Measurements from ENCODE around the gene DVL2. TPM values are rescaled to one million over a fixed set of nuclear protein-coding genes. Genes with fewer than 3 reads are reported as not detected.

The DVL2 gene
- total RNA-seq (2014; rRNA removed; shearing (Covaris generic)): 24.6 and 25.0 TPM in 2 replicates

- peak; percentile 90 for DNase-seq (ENCODE audit: low read depth)
These were observed at the start of gene DVL2 for GRCh38 chr17:7234083-7234951. DVL2 (minus strand) TSS chr17:7234517; CDS start chr17:7234262, 255 bp downstream.

- DNase-seq (ENCODE audit: low read depth): no peak
These were observed 49.3 kb upstream of the DVL2 start for GRCh38 chr17:7283471-7284216.

- no peak for DNase-seq (ENCODE audit: low read depth)
These were observed 48.5 kb upstream of the DVL2 start for GRCh38 chr17:7282752-7283321.

- DNase-seq (ENCODE audit: low read depth): no peak
These were observed 47.8 kb upstream of the DVL2 start for GRCh38 chr17:7281953-7282751.

- peak; percentile 87 for DNase-seq (ENCODE audit: low read depth)
These were observed 47.0 kb upstream of the DVL2 start, which contains the start of gene SLC2A4 for GRCh38 chr17:7281074-7281952. SLC2A4 (plus strand) TSS chr17:7281718; CDS start chr17:7281935, 217 bp downstream.

GRCh38 chr17:7280519-7281073 lies 46.3 kb upstream of the DVL2 start:
- DNase-seq (ENCODE audit: low read depth): peak; percentile 69

- DNase-seq (ENCODE audit: low read depth): no peak
These were observed 45.1 kb upstream of the DVL2 start for GRCh38 chr17:7279448-7279847.

GRCh38 chr17:7266784-7267183 lies 32.5 kb upstream of the DVL2 start:
- DNase-seq (ENCODE audit: low read depth): no peak

GRCh38 chr17:7263801-7264078 lies 29.4 kb upstream of the DVL2 start:
- no peak for DNase-seq (ENCODE audit: low read depth)

- DNase-seq (ENCODE audit: low read depth): no peak
These were observed 28.9 kb upstream of the DVL2 start for GRCh38 chr17:7262935-7263800.

- DNase-seq (ENCODE audit: low read depth): no peak
These were observed 28.0 kb upstream of the DVL2 start, which contains the start of gene CLDN7 for GRCh38 chr17:7262192-7262934. CLDN7 (minus strand) TSS chr17:7262478; CDS start chr17:7262043, 435 bp downstream.

- DNase-seq (ENCODE audit: low read depth): no peak
These were observed 27.3 kb upstream of the DVL2 start for GRCh38 chr17:7261379-7262191.

- no peak for DNase-seq (ENCODE audit: low read depth)
These were observed 26.5 kb upstream of the DVL2 start for GRCh38 chr17:7260651-7261378.

- DNase-seq (ENCODE audit: low read depth): no peak
These were observed 25.8 kb upstream of the DVL2 start for GRCh38 chr17:7260151-7260550.

GRCh38 chr17:7259555-7259889 lies 25.2 kb upstream of the DVL2 start:
- DNase-seq (ENCODE audit: low read depth): no peak

- DNase-seq (ENCODE audit: low read depth): peak; percentile 56
These were observed 24.6 kb upstream of the DVL2 start for GRCh38 chr17:7258731-7259554.

All from RPMI7951 (cell line).